Measurements from ENCODE around the gene NEFH. TPM values are rescaled to one million over a fixed set of nuclear protein-coding genes. Genes with fewer than 3 reads are reported as not detected.
"Not testable (repeated sequence)": the region's sequence is repeated elsewhere in the genome, so short reads cannot be mapped to it uniquely, and the experiment has no call there.

NEFH gene
- total RNA-seq, 1 experiment from 2014 or later, result 22.0 TPM

DNA sequence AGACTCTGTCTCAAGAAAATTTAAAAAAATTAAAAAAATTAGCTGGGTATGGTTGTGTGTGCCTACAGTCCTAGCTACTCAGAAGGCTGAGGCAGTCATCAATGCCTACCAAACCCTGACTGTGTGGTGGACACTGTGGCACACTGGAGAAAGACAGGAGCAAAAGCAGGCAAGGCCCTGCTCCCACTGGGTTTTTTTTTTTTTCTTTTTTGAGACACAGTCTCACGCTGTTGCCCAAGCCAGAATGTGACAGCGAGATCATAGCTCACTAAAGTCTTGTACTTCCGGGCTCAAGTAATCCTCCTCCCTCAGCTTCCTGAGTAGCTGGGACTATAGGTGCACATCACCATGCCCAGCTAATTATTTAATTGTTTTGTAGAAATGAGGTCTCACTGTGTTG lies 4.6 kb downstream of the NEFH start:
- Histone ChIP-seq H3K9me3 (ENCODE audit: low read depth, low read length, poor library complexity, severe bottlenecking) (no peaks in the 10 kb centered on the region), H3K36me3 (ENCODE audit: insufficient read depth, low read length, poor library complexity, severe bottlenecking) (no peaks in the 10 kb centered on the region), H3K27ac (ENCODE audit: low read depth, low read length, poor library complexity, severe bottlenecking) (no peak overlapping the region), H3K4me3 (ENCODE audit: low read depth, low read length, poor library complexity, severe bottlenecking) (no peak overlapping the region), H3K4me1 (ENCODE audit: insufficient read depth, low read length, poor library complexity, severe bottlenecking) (no peaks in the 10 kb centered on the region), H3K27me3 (replicated peaks; ENCODE audit: insufficient read depth, low read depth, low read length, poor library complexity) (peaks cover 22% of the 10 kb centered on the region)
- TF ChIP-seq EZH2 (IDR thresholded peaks at IDR 0.05; ENCODE audit: borderline replicate concordance, low read depth, low read length, poor library complexity, severe bottlenecking), result no peak
- TF ChIP-seq, protein P1, sequence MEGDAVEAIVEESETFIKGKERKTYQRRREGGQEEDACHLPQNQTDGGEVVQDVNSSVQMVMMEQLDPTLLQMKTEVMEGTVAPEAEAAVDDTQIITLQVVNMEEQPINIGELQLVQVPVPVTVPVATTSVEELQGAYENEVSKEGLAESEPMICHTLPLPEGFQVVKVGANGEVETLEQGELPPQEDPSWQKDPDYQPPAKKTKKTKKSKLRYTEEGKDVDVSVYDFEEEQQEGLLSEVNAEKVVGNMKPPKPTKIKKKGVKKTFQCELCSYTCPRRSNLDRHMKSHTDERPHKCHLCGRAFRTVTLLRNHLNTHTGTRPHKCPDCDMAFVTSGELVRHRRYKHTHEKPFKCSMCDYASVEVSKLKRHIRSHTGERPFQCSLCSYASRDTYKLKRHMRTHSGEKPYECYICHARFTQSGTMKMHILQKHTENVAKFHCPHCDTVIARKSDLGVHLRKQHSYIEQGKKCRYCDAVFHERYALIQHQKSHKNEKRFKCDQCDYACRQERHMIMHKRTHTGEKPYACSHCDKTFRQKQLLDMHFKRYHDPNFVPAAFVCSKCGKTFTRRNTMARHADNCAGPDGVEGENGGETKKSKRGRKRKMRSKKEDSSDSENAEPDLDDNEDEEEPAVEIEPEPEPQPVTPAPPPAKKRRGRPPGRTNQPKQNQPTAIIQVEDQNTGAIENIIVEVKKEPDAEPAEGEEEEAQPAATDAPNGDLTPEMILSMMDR (conservative IDR thresholded peaks at IDR 0.05; ENCODE audit: low read depth, low read length), result no peak
- no TSS peak for BruUV-seq (replicated peaks)
- intact Hi-C loops (cut with micrococcal nuclease; ENCODE audit: unreplicated experiment), result no loop called here
- CTCF ChIA-PET, result no interaction called here
- no peak for DNase-seq (ENCODE audit: low spot score)
- POLR2A ChIA-PET (ENCODE audit: low non-redundant PET), result no interaction called here

DNA sequence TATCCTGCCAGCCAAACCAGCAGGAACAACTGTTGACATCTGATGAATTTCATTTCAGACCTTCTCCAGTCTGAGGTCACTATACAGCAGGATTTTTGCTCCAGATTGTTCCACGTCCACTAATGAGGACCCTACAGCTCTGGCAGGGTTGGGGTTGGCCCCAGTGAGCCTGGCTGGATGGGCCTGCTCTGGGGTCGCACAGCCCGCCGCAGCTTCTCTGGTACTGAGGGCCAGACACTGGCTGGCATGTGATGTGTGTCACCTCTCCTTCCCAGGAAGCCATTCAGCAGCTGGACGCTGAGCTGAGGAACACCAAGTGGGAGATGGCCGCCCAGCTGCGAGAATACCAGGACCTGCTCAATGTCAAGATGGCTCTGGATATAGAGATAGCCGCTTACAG lies 5.4 kb downstream of the NEFH start:
- no peaks in the 10 kb centered on the region for H3K4me1 ChIP-seq (ENCODE audit: insufficient read depth, low read length, poor library complexity, severe bottlenecking)
- no peak overlapping the region for H3K4me3 ChIP-seq (ENCODE audit: low read depth, low read length, poor library complexity, severe bottlenecking)
- no peak for DNase-seq (ENCODE audit: low spot score)
- intact Hi-C loops (cut with micrococcal nuclease; ENCODE audit: unreplicated experiment), result no loop called here
- no peak overlapping the region for H3K27ac ChIP-seq (ENCODE audit: low read depth, low read length, poor library complexity, severe bottlenecking)
- ChIA-PET CTCF (no interaction called here), POLR2A (ENCODE audit: low non-redundant PET) (no interaction called here)
- peaks cover 14% of the 10 kb centered on the region for H3K27me3 ChIP-seq (replicated peaks; ENCODE audit: insufficient read depth, low read depth, low read length, poor library complexity)
- TF ChIP-seq, protein P1 (conservative IDR thresholded peaks at IDR 0.05; ENCODE audit: low read depth, low read length), result no peak
- no peak for TF ChIP-seq EZH2 (IDR thresholded peaks at IDR 0.05; ENCODE audit: borderline replicate concordance, low read depth, low read length, poor library complexity, severe bottlenecking)
- no peaks in the 10 kb centered on the region for H3K9me3 ChIP-seq (ENCODE audit: low read depth, low read length, poor library complexity, severe bottlenecking)
- H3K36me3 ChIP-seq (ENCODE audit: insufficient read depth, low read length, poor library complexity, severe bottlenecking), result no peaks in the 10 kb centered on the region
- no TSS peak for BruUV-seq (replicated peaks)

DNA sequence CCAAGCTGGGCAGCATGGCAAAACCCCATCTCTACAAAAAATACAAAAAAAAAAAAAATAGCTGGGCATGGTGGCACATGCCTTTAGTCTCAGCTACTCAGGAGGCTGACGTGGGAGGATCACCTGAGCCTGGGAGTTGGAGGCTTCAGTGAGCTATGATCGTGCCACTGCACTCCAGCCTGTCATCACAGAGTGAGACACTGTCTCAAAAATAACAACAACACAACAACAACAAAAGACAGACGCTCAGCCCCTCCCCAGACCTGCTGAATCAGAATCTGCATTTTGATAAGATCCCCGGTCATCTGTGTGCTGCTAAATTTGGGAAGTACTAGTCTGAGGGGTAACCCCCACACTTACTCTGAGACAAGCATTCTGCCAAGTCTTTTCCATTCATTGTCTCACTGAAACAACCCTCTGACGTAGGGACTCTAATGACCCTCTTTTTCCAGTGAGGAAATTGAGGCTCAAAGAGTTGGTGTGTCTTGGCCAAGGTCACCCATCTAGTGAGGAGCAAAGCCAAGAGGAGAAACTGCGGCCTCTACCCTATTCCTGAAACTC lies 7.5 kb downstream of the NEFH start:
- BruUV-seq (replicated peaks), result no TSS peak
- Histone ChIP-seq H3K27me3 (replicated peaks; ENCODE audit: insufficient read depth, low read depth, low read length, poor library complexity) (no peaks in the 10 kb centered on the region), H3K4me3 (ENCODE audit: low read depth, low read length, poor library complexity, severe bottlenecking) (no peak overlapping the region), H3K9me3 (ENCODE audit: low read depth, low read length, poor library complexity, severe bottlenecking) (no peaks in the 10 kb centered on the region), H3K4me1 (ENCODE audit: insufficient read depth, low read length, poor library complexity, severe bottlenecking) (no peaks in the 10 kb centered on the region), H3K36me3 (ENCODE audit: insufficient read depth, low read length, poor library complexity, severe bottlenecking) (no peaks in the 10 kb centered on the region), H3K27ac (ENCODE audit: low read depth, low read length, poor library complexity, severe bottlenecking) (no peak overlapping the region)
- intact Hi-C loops (cut with micrococcal nuclease; ENCODE audit: unreplicated experiment), result no loop called here
- CTCF ChIA-PET, result no interaction called here
- TF ChIP-seq EZH2 (IDR thresholded peaks at IDR 0.05; ENCODE audit: borderline replicate concordance, low read depth, low read length, poor library complexity, severe bottlenecking), result no peak
- TF ChIP-seq, protein P1 (conservative IDR thresholded peaks at IDR 0.05; ENCODE audit: low read depth, low read length), result no peak
- no peak for DNase-seq (ENCODE audit: low spot score)
- POLR2A ChIA-PET (ENCODE audit: low non-redundant PET), result no interaction called here

DNA sequence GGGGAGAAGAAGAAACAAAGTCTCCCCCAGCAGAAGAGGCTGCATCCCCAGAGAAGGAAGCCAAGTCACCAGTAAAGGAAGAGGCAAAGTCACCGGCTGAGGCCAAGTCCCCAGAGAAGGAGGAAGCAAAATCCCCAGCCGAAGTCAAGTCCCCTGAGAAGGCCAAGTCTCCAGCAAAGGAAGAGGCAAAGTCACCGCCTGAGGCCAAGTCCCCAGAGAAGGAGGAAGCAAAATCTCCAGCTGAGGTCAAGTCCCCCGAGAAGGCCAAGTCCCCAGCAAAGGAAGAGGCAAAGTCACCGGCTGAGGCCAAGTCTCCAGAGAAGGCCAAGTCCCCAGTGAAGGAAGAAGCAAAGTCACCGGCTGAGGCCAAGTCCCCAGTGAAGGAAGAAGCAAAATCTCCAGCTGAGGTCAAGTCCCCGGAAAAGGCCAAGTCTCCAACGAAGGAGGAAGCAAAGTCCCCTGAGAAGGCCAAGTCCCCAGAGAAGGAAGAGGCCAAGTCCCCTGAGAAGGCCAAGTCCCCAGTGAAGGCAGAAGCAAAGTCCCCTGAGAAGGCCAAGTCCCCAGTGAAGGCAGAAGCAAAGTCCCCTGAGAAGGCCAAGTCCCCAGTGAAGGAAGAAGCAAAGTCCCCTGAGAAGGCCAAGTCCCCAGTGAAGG lies 9.2 kb downstream of the NEFH start:
- H3K27me3 ChIP-seq (replicated peaks; ENCODE audit: insufficient read depth, low read depth, low read length, poor library complexity); H3K27ac ChIP-seq (ENCODE audit: low read depth, low read length, poor library complexity, severe bottlenecking); H3K9me3 ChIP-seq (ENCODE audit: low read depth, low read length, poor library complexity, severe bottlenecking); BruUV-seq (replicated peaks); intact Hi-C loops (cut with micrococcal nuclease; ENCODE audit: unreplicated experiment); H3K36me3 ChIP-seq (ENCODE audit: insufficient read depth, low read length, poor library complexity, severe bottlenecking); DNase-seq (ENCODE audit: low spot score); POLR2A ChIA-PET (ENCODE audit: low non-redundant PET); CTCF ChIA-PET; H3K4me1 ChIP-seq (ENCODE audit: insufficient read depth, low read length, poor library complexity, severe bottlenecking); H3K4me3 ChIP-seq (ENCODE audit: low read depth, low read length, poor library complexity, severe bottlenecking): not testable (repeated sequence)

Measured in A673 (cell line).